HepG2 (cell line): Measurements from ENCODE around the gene CNOT6. TPM values are rescaled to one million over a fixed set of nuclear protein-coding genes. Genes with fewer than 3 reads are reported as not detected.

Source experiments
- ATAC-seq: fragments of 200-7000 bp; cut with Tn5 transposase; 3 replicates; pipeline ENCODE4 v1.9.1; 2020; ENCODE audit warnings: mild to moderate bottlenecking, moderate library complexity
- BruUV-seq: library from RNA; stranded (reverse); fragments of 400-500 nt; replicated peaks from 2 replicates; lab custom pipeline; 2021; lab: Mats Ljungman, UMichigan
- CTCF ChIA-PET: fragments of 300-600 bp; formaldehyde crosslinking; extraction: SDS; loops from one replicate; lab custom pipeline; 2021; ENCODE audit warnings: low total read pairs, inconsistent platforms, low intra/inter-chr PET ratio; lab: Yijun Ruan, JAX
- POLR2A ChIA-PET: fragments of 350-600 bp; sonication (Branson Sonifier 250); formaldehyde crosslinking; loops from one replicate; lab custom pipeline; 2020; ENCODE audit warnings: antibody characterized with exemption, inconsistent platforms; lab: Yijun Ruan, JAX
- DNase-seq: peaks from one replicate; pipeline ENCODE4 v3.0.0-alpha.2; 2015; ENCODE audit warnings: low spot score
- FAIRE-seq: peaks from 3 replicates; lab custom pipeline; 2011; peaks lifted over from hg19 to GRCh38; lab: Jason Lieb, UNC
- H2AFZ ChIP-seq: one replicate; pipeline ENCODE4 v1.6.1; 2011; ENCODE audit warnings: low read length, inconsistent platforms
- H3K27ac ChIP-seq: fragments of 300-600 bp; 3 replicates; pipeline ENCODE4 v1.8.0; 2011; ENCODE audit warnings: mixed run types, mild to moderate bottlenecking, mixed read lengths, low read length, inconsistent platforms; ENCODE audit not compliant: insufficient read depth; ENCODE audit errors: extremely low read length
- H3K27me3 ChIP-seq, 2 experiments: fragments of 200-600 bp in 1 of 2; 2 replicates in 1 of 2; 3 replicates in 1 of 2; pipeline versions ENCODE4 v1.6.0 to v1.8.0; 2011; ENCODE audit warnings: low read length in 2 of 2, mild to moderate bottlenecking in 2 of 2, moderate library complexity in 2 of 2, inconsistent platforms in 1 of 2; ENCODE audit not compliant: insufficient read depth in 2 of 2, control insufficient read depth in 1 of 2
- H3K36me3 ChIP-seq, 2 experiments: fragments of 200-600 bp in 1 of 2; replicated peaks in 1 of 2; 2 replicates in 1 of 2; 3 replicates in 1 of 2; pipeline versions ENCODE4 v1.5.1 to v1.8.0; 2011; ENCODE audit warnings: low read length in 2 of 2, inconsistent platforms in 1 of 2; ENCODE audit not compliant: insufficient read depth in 2 of 2, control insufficient read depth in 1 of 2
- H3K4me1 ChIP-seq: 2 replicates; pipeline ENCODE4 v1.5.1; 2012; ENCODE audit warnings: low read length, inconsistent platforms; ENCODE audit not compliant: insufficient read depth
- H3K4me2 ChIP-seq: 2 replicates; pipeline ENCODE4 v1.6.0; 2011; ENCODE audit warnings: low read depth, low read length, inconsistent platforms
- H3K4me3 ChIP-seq, 3 experiments: fragments of 200-600 bp in 1 of 3; sonication (generic), shearing (Covaris generic) in 1 of 3; replicated peaks in 1 of 3; 2 replicates each; pipeline ENCODE4 v1.5.1; 2011 to 2016; ENCODE audit warnings: low read length in 3 of 3, inconsistent platforms in 2 of 3, low read depth in 2 of 3, mild to moderate bottlenecking in 2 of 3, control low read depth in 1 of 3, mixed read lengths in 1 of 3; ENCODE audit not compliant: insufficient read depth in 1 of 3
- H3K79me2 ChIP-seq: one replicate; pipeline ENCODE4 v1.6.1; 2011; ENCODE audit warnings: low read length, inconsistent platforms; ENCODE audit not compliant: insufficient read depth
- H3K9ac ChIP-seq: 2 replicates; pipeline ENCODE4 v1.6.0; 2011; ENCODE audit warnings: mild to moderate bottlenecking, low read depth, low read length, inconsistent platforms; ENCODE audit not compliant: insufficient read depth
- H3K9me3 ChIP-seq: 2 replicates; pipeline ENCODE4 v1.5.1; 2012; ENCODE audit warnings: mild to moderate bottlenecking, low read length
- H4K20me1 ChIP-seq: 2 replicates; pipeline ENCODE4 v1.6.0; 2011; ENCODE audit warnings: inconsistent platforms, mild to moderate bottlenecking, low read length, moderate library complexity; ENCODE audit not compliant: insufficient read depth
- FOXA1 ChIP-seq, 2 experiments: fragments of 450-650 bp in 1 of 2; sonication (generic) in 1 of 2; formaldehyde crosslinking in 1 of 2; IDR thresholded peaks; 2 replicates each; pipeline versions ENCODE4 v1.4.0 to v1.6.1; 2016 to 2020; ENCODE audit warnings: missing genetic modification reagents in 1 of 2
- HIC2 ChIP-seq: sonication (generic); formaldehyde crosslinking; IDR thresholded peaks from 2 replicates; pipeline ENCODE4 v1.9.0; 2022; ENCODE audit warnings: low read depth, missing genetic modification reagents
- HNRNPL ChIP-seq: fragments of 200-400 bp; formaldehyde crosslinking; IDR thresholded peaks from 2 replicates; pipeline ENCODE4 v1.6.1; 2017; ENCODE audit warnings: mild to moderate bottlenecking, low read depth, low read length
- MXI1 ChIP-seq: IDR thresholded peaks from 3 replicates; pipeline ENCODE4 v1.6.1; 2012; ENCODE audit warnings: low read depth, low read length, inconsistent platforms, borderline replicate concordance
- RXRB ChIP-seq: IDR thresholded peaks from 2 replicates; pipeline ENCODE4 v1.6.1; 2016; ENCODE audit warnings: borderline replicate concordance, missing genetic modification reagents, missing compliant biosample characterization
- ZNF329 ChIP-seq: sonication (generic); formaldehyde crosslinking; IDR thresholded peaks from 2 replicates; pipeline ENCODE4 v1.9.0; 2021; ENCODE audit warnings: low read depth, mild to moderate bottlenecking, missing genetic modification reagents
- ZNF451 ChIP-seq: sonication (generic); formaldehyde crosslinking; IDR thresholded peaks from 2 replicates; pipeline ENCODE4 v1.5.0; 2020; ENCODE audit warnings: mild to moderate bottlenecking, missing genetic modification reagents
- ZNF766 ChIP-seq: sonication (generic); formaldehyde crosslinking; IDR thresholded peaks from 2 replicates; pipeline ENCODE4 v1.5.0; 2020; ENCODE audit warnings: missing genetic modification reagents, borderline replicate concordance
- WGBS: methylation state at CpG from one replicate; pipeline ENCODE4 v1.1.6; 2017; ENCODE audit warnings: low lambda C conversion rate; 5-methylcytosine and 5-hydroxymethylcytosine counted together
- in situ Hi-C: cut with HindIII; loops from 2 replicates; pipeline ENCODE4 v1.10.0; 2017; ENCODE audit warnings: low pct_unique_long_range_greater_than_20kb; ENCODE audit not compliant: extremely low pct_ligation_motif_present
- intact Hi-C: fragments of 100-400 bp; cut with micrococcal nuclease; formaldehyde crosslinking; loops from one replicate; pipeline ENCODE4 v1.10.0; 2022; ENCODE audit not compliant: unreplicated experiment
- polyA plus RNA-seq, 8 experiments: library from polyadenylated mRNA; depleted of rRNA in 3 of 8; stranded (reverse) in 7 of 8; unstranded in 1 of 8; fragments of >200 nt; fragmentation: Illumina TruSeq in 4 of 8; extraction: Trizol in 4 of 8; gene quantifications; 2 replicates each; pipeline versions ENCODE4 v1.2.1 to v1.2.3, GENCODE V29; 2011 to 2016; ENCODE audit warnings: low read depth in 4 of 8, missing spikeins in 1 of 8, mixed read lengths in 1 of 8; ENCODE audit not compliant: insufficient read depth in 1 of 8
- total RNA-seq, 5 experiments: library from RNA; depleted of rRNA; stranded (reverse); fragments of >200 nt; fragmentation: Illumina TruSeq; extraction: Trizol; gene quantifications; 2 replicates each; pipeline ENCODE4 v1.2.3, GENCODE V29; 2016; ENCODE audit warnings: low read depth in 1 of 5
- TF ChIP-seq, protein P1 (sequence below): sonication (generic); formaldehyde crosslinking; IDR thresholded peaks from 2 replicates; pipeline ENCODE4 v1.5.1; 2020; ENCODE audit warnings: mild to moderate bottlenecking, missing genetic modification reagents, moderate library complexity

The CNOT6 gene
- total and polyA plus RNA-seq, 2 of the 13 experiments (the other 11 are each of a cell fraction or from before 2014, with no cell fraction given): 8.8 to 9.1 TPM

DNA sequence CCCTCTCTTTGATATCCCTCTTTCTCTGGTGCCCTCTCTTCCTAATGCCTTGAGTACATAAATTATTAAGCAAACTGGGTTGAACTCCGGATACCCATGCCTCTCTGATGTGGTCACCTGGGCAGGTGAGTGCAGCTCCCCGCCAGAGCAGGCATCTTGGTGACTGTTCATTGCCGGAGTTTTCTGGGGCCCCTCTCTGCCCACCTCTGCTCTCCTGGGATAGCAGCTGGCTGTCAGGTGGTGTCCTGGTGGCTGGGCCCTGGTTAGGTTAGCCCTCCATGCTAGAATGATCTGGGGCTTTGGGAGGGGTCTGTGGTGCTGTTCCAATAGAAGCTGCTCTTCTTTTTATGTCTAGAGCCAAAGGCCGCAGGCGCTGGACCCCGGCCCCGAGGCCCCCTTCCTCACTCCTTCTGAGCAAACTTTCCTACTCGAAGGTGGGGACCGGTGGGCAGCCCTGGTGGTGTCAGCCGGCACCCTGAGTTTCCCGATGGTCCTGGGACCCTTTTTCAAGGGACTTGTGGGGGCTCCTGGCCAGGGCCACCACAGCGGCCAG, 102.0 kb downstream of the CNOT6 start (continued):
- TF ChIP-seq MXI1 (no peak), ZNF451 (CRISPR knock-in tag) (no peak)

- no peaks in the 10 kb centered on the region for H3K9me3 ChIP-seq
- H2AFZ ChIP-seq: no peak overlapping the region
- H3K79me2 ChIP-seq: no peaks in the 10 kb centered on the region
- intact Hi-C loops: no loop called here
- POLR2A ChIA-PET: no interaction called here
- TF ChIP-seq ZNF766 (CRISPR knock-in tag) (no peak), HIC2 (CRISPR knock-in tag) (peak; percentile 67; the same call in 1 of the 2 replicates), RXRB (CRISPR knock-in tag) (no peak), HNRNPL (peak; percentile 82; the same call in 1 of the 2 replicates), FOXA1 (IDR thresholded peaks at IDR 0.05) (no peak), FOXA1 (CRISPR knock-in tag; IDR thresholded peaks at IDR 0.05) (peak; percentile 52), ZNF329 (peak; percentile 98)
- TF ChIP-seq, protein P1, sequence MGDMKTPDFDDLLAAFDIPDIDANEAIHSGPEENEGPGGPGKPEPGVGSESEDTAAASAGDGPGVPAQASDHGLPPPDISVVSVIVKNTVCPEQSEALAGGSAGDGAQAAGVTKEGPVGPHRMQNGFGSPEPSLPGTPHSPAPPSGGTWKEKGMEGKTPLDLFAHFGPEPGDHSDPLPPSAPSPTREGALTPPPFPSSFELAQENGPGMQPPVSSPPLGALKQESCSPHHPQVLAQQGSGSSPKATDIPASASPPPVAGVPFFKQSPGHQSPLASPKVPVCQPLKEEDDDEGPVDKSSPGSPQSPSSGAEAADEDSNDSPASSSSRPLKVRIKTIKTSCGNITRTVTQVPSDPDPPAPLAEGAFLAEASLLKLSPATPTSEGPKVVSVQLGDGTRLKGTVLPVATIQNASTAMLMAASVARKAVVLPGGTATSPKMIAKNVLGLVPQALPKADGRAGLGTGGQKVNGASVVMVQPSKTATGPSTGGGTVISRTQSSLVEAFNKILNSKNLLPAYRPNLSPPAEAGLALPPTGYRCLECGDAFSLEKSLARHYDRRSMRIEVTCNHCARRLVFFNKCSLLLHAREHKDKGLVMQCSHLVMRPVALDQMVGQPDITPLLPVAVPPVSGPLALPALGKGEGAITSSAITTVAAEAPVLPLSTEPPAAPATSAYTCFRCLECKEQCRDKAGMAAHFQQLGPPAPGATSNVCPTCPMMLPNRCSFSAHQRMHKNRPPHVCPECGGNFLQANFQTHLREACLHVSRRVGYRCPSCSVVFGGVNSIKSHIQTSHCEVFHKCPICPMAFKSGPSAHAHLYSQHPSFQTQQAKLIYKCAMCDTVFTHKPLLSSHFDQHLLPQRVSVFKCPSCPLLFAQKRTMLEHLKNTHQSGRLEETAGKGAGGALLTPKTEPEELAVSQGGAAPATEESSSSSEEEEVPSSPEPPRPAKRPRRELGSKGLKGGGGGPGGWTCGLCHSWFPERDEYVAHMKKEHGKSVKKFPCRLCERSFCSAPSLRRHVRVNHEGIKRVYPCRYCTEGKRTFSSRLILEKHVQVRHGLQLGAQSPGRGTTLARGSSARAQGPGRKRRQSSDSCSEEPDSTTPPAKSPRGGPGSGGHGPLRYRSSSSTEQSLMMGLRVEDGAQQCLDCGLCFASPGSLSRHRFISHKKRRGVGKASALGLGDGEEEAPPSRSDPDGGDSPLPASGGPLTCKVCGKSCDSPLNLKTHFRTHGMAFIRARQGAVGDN (CRISPR knock-in tag): 0 out of 2 replicates have a peak, but pooled peaks have one; percentile 11
- no peak for DNase-seq
- H3K4me2 ChIP-seq: peak overlapping the region; percentile 12; the same call in 1 of the 2 replicates
- H3K9ac ChIP-seq: no peak overlapping the region
- CTCF ChIA-PET: no interaction called here
- peaks cover 18 to 58% of the 10 kb centered on the region in 2 experiments for H3K27me3 ChIP-seq
- H3K36me3 ChIP-seq: no peaks in the 10 kb centered on the region
- no peak overlapping the region for H3K27ac ChIP-seq
- peaks cover 11% of the 10 kb centered on the region for H3K4me1 ChIP-seq
- ATAC-seq: peak; percentile 21
- no peak overlapping the region for H3K4me3 ChIP-seq
- no TSS peak for BruUV-seq
- no peak for FAIRE-seq
- in situ Hi-C loops: no loop called here
- no peaks in the 10 kb centered on the region for H4K20me1 ChIP-seq
- 20% methylated on average over 13 of the region's 24 CpGs for WGBS
These were observed 102.6 kb downstream of the CNOT6 start for GRCh38 chr5:180596668-180597231.
